OCI-LY3 (cell line): ENCODE measurements around the gene DEGS2.

Experiments used
- H2AFZ ChIP-seq: fragments of 200-600, 300-600 bp; shearing (Covaris generic); 2 replicates; pipeline ENCODE4 v1.6.0; 2014; ENCODE audit warnings: antibody characterized with exemption, low read depth, low read length
- H3K27ac ChIP-seq: fragments of 200-600, 300-600 bp; sonication (generic); 2 replicates; pipeline ENCODE4 v1.5.1; 2014; ENCODE audit warnings: mild to moderate bottlenecking, low read length, moderate library complexity, mixed read lengths
- H3K27me3 ChIP-seq: fragments of 200-600, 300-600 bp; sonication (generic); 2 replicates; pipeline ENCODE4 v1.6.1; 2014; ENCODE audit warnings: low read depth, low read length, mixed read lengths
- H3K36me3 ChIP-seq: fragments of 200-600, 300-600 bp; sonication (generic); replicated peaks from 2 replicates; pipeline ENCODE3; 2014; ENCODE audit warnings: low read depth, low read length, mixed read lengths
- H3K4me1 ChIP-seq: fragments of 300-600, 200-600 bp; sonication (generic); 2 replicates; pipeline ENCODE4 v1.6.1; 2014; ENCODE audit warnings: low read length, mixed read lengths
- H3K4me2 ChIP-seq: fragments of 200-600, 300-600 bp; sonication (generic); 2 replicates; pipeline ENCODE4 v1.6.1; 2014; ENCODE audit warnings: low read length, mixed read lengths
- H3K4me3 ChIP-seq: fragments of 300-600, 200-600 bp; sonication (generic); 2 replicates; pipeline ENCODE4 v1.5.1; 2014; ENCODE audit warnings: antibody characterized with exemption, mild to moderate bottlenecking, low read length, moderate library complexity
- H3K79me2 ChIP-seq: fragments of 300-600, 200-600 bp; shearing (Covaris generic); 2 replicates; pipeline ENCODE4 v1.6.1; 2014; ENCODE audit warnings: mild to moderate bottlenecking, low read length, mixed read lengths
- H3K9ac ChIP-seq: fragments of 300-600, 200-600 bp; shearing (Covaris generic); 2 replicates; pipeline ENCODE4 v1.6.0; 2014; ENCODE audit warnings: mild to moderate bottlenecking, low read length, moderate library complexity
- H3K9me3 ChIP-seq: fragments of 200-600, 300-600 bp; shearing (Covaris generic); 2 replicates; pipeline ENCODE4 v1.6.1; 2014; ENCODE audit warnings: low read length, mixed read lengths; ENCODE audit not compliant: insufficient read depth
- H4K20me1 ChIP-seq: fragments of 200-600, 300-600 bp; sonication (generic); 2 replicates; pipeline ENCODE4 v1.6.1; 2016; ENCODE audit warnings: low read length, mixed read lengths; ENCODE audit not compliant: insufficient read depth
- CTCF ChIP-seq: fragments of 200-600, 300-600 bp; sonication (generic); IDR thresholded peaks from 2 replicates; pipeline ENCODE4 v1.5.1; 2014; ENCODE audit warnings: antibody characterized with exemption, low read length, low read depth
- EZH2phosphoT487 ChIP-seq: fragments of 200-600 bp; shearing (Covaris generic); IDR thresholded peaks from 2 replicates; pipeline ENCODE4 v1.6.1; 2018; ENCODE audit warnings: antibody characterized with exemption, mixed run types, low read depth

Gene DEGS2

GRCh38 chr14:100173353-100173752, 13.9 kb upstream of the DEGS2 start:
- Histone ChIP-seq H3K36me3 (no peaks in the 10 kb centered on the region), H3K4me1 (peaks cover 2% of the 10 kb centered on the region), H2AFZ (no peak overlapping the region), H4K20me1 (no peaks in the 10 kb centered on the region), H3K9ac (no peak overlapping the region), H3K27ac (no peak overlapping the region), H3K27me3 (0 out of 2 replicates have a peak, but pooled peaks cover 3% of the 10 kb centered on the region), H3K4me3 (no peak overlapping the region), H3K79me2 (no peaks in the 10 kb centered on the region), H3K4me2 (no peak overlapping the region), H3K9me3 (no peaks in the 10 kb centered on the region)
- TF ChIP-seq CTCF (peak; percentile 13; the same call in 1 of the 2 replicates), EZH2phosphoT487 (no peak)

GRCh38 chr14:100172811-100173210, 13.4 kb upstream of the DEGS2 start:
- H3K9ac ChIP-seq: no peak overlapping the region
- H4K20me1 ChIP-seq: no peaks in the 10 kb centered on the region
- no peak overlapping the region for H3K27ac ChIP-seq
- no peaks in the 10 kb centered on the region for H3K79me2 ChIP-seq
- no peak overlapping the region for H2AFZ ChIP-seq
- H3K4me3 ChIP-seq: no peak overlapping the region
- H3K4me2 ChIP-seq: no peak overlapping the region
- no peaks in the 10 kb centered on the region for H3K36me3 ChIP-seq
- TF ChIP-seq EZH2phosphoT487 (no peak), CTCF (no peak)
- H3K4me1 ChIP-seq: peaks cover 7% of the 10 kb centered on the region
- no peaks in the 10 kb centered on the region for H3K9me3 ChIP-seq
- 0 out of 2 replicates have a peak, but pooled peaks cover 3% of the 10 kb centered on the region for H3K27me3 ChIP-seq

- Histone ChIP-seq H3K9ac (no peak overlapping the region), H3K79me2 (no peaks in the 10 kb centered on the region), H3K4me2 (no peak overlapping the region), H3K27ac (no peak overlapping the region), H3K27me3 (0 out of 2 replicates have a peak, but pooled peaks cover 3% of the 10 kb centered on the region), H2AFZ (no peak overlapping the region), H3K4me1 (peaks cover 14% of the 10 kb centered on the region), H3K4me3 (no peak overlapping the region), H3K36me3 (no peaks in the 10 kb centered on the region), H3K9me3 (no peaks in the 10 kb centered on the region), H4K20me1 (no peaks in the 10 kb centered on the region)
- TF ChIP-seq CTCF (no peak), EZH2phosphoT487 (no peak)
Measured at GRCh38 chr14:100170880-100171279, 11.4 kb upstream of the DEGS2 start.

GRCh38 chr14:100168506-100168905, 9.1 kb upstream of the DEGS2 start:
- peaks cover 14% of the 10 kb centered on the region for H3K4me1 ChIP-seq
- no peak overlapping the region for H3K4me3 ChIP-seq
- H3K79me2 ChIP-seq: no peaks in the 10 kb centered on the region
- 0 out of 2 replicates have a peak, but pooled peaks cover 3% of the 10 kb centered on the region for H3K27me3 ChIP-seq
- peak overlapping the region; percentile 82; the same call in 1 of the 2 replicates for H3K4me2 ChIP-seq
- H3K9me3 ChIP-seq: no peaks in the 10 kb centered on the region
- no peak overlapping the region for H3K9ac ChIP-seq
- no peak overlapping the region for H3K27ac ChIP-seq
- TF ChIP-seq CTCF (no peak), EZH2phosphoT487 (no peak)
- H2AFZ ChIP-seq: no peak overlapping the region
- no peaks in the 10 kb centered on the region for H3K36me3 ChIP-seq
- H4K20me1 ChIP-seq: no peaks in the 10 kb centered on the region
